GM11168 (cell line): Measurements from ENCODE around the gene CRACR2B.

Experiments used
- in situ Hi-C: fragments of 300-500 bp; cut with MboI; formaldehyde crosslinking; loops from one replicate; pipeline ENCODE4 v1.12.0; 2022; ENCODE audit warnings: low sequenced_read_pairs; ENCODE audit not compliant: unreplicated experiment

The CRACR2B gene

DNA sequence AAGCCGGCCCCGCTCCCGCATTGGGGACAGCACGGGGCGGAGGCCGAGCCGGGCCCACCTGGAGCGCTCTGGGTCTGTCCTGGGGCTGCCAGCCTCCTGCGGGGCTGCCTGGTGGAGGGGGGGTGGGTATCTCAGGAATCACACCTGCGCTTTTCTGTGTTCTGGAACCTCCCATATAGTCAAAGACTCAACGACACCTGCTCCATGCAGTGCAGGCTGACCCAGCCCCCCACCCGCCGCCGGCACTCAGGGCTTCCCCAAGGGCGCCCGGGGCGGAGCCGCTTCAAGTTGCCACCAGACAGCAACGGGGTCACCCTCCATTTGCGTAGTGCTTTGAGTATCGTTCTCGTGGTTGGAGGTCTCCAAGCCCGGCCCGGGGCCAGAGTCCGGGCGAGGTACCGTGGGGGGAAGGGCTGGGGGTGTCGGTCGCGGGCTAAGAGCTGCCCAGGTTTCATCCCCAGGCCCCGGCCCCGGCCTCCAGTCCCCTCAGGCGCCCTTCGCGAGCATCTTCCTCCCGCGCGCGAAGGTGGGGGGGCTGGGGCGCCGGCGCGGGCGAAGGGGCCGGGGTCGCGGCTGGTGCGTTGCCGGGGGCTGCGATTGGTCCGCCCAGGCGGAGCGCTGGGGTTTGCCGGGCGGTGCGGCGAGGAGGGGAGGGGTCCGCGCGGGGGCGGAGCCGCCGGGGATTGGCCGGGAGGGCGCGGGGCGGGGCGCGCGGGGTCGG is 21.5 kb downstream of the CRACR2B start:
- in situ Hi-C loops: loop anchor here (10.0 kb wide), 1 partner anchor 206 kb away; no protein-coding TSS in a partner anchor

DNA sequence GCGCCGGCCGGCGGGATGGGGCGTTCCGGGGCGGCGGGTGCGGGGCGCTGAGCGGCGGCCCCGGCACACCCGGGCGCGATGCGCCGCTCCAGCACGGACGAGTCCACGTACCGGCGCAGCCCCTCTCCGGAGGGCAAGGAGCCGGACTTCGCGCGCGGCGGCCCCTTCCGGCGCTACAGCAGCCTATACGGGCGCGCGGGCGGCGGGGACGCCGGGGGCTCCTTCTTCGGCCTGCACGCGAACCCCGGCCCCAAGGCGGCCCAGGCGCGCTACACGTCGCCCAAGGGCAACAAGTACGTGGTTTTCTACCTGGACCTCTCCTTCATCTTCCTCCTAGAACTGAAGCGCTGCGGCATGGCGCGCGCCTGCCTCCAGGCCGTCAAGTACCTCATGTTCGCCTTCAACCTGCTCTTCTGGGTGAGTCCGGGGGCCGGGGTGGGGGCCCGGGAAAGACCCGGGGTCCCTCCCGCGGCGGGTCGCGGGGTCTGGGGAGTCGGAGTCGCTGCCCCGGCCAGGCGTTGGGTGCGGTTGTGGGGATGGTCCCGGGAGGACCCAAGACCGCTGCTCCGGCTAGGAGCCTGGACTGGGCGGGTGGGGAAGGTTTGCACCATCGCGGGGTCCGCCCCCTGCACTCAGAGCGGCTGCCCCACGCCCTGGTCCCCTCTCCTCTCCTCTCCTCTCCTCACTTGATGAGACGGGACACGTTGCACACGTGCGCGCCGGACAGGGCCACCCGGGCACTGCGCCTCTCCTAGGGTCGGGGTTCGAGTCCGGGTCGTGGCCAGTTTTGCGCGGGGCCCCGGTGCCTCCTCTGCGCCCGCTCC is 22.4 kb downstream of the CRACR2B start:
- in situ Hi-C loops: loop anchor here (10.0 kb wide), 1 partner anchor 205 kb away; no protein-coding TSS in a partner anchor

DNA sequence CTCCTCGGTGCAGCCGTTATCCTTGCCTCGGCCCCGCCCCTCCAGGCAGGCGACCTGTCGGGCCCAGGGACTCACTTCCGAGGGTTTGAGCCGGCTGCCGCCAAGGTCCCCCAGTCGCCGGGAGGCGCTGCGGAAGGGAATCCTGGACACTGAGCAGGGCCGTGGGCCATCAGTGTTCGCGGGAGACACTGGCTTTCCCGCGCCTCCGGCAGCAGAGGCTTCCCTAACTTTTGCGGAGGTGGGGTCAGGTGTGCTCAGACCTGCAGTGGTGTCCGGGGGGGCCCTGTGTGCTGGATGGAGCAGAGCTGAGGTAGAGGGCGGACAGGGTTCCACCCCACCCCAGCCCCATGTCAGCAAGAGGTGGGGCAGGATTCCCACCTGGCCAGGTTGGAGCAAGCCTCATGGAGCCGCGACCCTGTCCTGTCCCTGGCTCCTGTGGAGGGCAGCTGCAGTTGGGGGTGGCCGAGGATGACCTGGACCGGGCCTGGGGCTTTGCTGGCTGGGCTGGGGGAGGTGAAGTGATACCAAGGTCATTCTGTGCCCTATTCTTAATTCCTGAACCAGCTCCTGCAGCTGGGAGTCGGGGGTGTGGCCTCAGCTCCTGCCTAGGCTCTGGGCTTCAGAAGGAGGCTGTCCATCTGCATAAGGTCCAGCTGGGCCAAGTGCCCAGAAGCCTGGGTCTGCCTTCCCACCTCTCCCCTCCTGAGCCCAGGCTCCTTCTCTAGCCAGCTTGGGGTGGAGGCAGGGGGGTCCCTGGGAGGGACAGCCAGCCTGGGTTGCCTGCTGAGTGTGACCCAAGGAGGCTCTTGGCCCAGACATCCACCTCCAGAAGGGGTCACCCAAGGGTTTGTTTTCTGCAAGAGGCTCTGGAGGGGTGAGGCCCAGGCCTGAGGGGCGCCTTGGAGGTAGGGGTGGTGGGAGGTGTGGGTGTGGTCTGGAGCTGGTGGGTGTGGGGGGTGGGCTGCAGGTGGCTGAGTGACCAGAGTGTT is 23.4 kb downstream of the CRACR2B start:
- in situ Hi-C loops: no loop called here

DNA sequence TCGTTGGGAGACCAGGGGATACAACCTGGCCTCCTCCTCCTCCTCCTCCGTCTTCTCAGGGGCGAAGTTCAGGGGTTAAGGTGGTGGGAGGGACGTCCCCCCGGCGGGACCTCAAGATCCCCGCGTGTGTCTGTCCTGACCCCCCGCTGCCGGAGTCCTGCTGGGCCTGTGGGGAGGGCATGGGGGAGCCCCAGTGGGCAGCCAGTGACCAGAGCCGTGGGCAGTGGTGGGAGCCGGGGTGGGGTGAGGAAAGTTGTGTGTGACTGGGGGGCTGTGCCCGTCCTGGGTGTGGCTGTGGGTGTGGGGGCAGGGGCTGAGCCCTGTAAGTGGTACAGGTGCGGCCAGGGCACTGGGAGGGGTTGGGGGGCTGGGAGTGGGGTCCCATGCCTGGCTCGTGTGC is 25.0 kb downstream of the CRACR2B start:
- in situ Hi-C loops: no loop called here

DNA sequence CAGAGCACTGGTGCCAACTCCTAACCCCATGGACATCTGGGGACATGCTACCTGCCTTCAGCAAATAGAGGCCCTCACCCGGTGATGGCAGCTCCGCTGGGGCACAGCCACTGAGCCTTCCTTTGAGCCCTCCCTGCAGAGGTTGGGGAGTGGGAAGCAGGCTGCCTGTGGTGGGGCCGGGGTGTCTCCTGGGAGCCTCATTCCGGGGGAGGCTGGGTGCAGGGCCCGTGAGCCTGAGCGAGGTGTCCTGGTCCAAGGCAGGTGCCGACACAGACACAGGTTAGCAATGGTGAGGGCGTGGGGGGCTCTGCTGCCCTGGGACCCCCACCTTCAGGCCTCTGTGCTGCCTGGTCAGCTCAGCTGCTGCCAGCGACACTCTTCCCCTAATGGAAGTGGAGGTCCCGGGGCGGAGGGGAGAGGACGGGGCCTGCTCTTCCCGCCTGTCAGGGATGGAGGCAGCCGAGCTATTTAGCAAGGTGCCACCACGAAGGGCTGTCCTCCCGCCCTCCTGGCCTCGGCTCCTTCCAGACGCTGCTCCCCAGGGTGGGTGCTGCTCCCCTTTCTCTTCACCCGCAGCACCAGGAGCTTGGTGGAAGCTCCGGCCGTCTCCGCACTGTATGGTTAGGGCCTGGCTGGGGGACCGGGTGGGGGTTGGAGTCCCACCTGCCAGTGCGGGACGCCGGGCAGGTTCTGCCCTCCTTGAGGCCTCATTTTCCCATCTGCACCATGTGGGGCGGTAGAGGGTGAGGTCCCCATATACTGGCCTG is 26.1 kb downstream of the CRACR2B start:
- in situ Hi-C loops: no loop called here

DNA sequence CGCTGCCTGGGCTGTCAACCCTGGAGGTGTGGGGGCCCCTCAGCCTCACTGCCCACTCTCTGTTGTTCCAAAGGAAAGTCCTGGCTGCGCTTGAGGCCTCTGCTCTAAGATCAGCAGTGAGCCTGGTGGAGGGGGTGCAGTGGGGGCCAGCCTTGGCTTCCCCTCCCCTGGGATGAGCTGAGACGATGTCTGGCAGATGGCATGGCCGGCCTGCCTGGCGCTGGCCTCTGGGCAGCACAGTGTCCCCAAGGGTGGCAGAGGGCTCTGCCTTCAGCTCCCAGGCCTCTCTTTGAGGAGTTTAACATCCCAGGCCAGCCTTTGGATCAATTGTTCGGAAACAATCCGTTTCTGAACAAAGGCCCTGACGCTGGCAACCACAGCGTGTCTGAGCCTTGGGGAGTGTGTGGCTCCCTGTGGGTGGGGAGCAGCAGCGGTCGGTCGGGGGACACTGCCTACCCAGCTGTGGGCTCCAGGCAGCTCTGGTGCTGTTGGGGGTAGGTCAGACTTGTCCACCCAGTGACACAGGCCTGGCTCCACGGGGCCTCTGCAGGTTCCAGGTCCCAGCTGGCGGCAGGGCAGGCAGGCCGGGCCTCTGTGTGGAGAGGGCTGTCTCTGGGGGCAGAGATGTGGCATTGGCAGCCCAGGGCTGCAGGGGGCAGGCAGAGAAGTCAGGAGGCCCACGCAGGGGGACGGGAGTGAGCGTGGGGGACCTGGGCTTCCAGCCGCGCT is 27.0 kb downstream of the CRACR2B start:
- in situ Hi-C loops: no loop called here

DNA sequence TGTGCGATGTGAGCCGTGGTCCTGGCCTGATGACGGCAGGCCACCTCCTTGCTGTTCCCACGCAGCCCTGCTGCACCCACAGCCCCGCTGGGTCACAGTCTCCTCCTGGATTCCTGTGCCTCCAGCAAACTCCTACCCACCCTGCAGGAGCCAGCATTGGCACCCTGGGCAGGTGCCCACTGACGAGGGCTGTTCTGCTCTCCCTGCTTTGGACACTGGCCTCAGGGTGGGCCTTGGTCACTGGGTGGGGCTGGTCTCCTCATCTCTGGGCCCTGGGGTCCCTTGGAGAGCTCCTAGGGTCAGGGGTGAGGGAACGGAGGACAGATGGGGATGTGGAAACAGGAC is 27.6 kb downstream of the CRACR2B start:
- in situ Hi-C loops: no loop called here

DNA sequence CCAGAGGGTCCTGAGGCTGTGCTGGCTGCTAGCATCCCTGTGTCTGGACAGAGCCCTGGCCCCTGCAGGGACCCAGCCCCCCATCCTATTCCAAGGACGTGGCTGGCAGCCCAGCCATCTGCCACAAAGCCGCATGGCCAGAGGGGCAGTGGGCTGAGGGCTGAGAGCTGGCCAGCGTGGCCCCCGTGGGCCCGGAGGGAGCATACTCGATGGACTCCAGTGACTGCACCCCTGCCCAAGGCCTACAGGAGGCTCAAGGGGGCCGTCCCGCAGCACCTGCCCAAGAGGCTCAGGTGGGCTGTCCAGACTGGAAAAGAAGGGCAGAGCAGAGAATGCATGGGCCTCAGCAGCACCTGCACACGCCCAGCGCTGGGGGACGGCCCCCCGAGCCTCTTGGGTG is 28.1 kb downstream of the CRACR2B start:
- in situ Hi-C loops: no loop called here

DNA sequence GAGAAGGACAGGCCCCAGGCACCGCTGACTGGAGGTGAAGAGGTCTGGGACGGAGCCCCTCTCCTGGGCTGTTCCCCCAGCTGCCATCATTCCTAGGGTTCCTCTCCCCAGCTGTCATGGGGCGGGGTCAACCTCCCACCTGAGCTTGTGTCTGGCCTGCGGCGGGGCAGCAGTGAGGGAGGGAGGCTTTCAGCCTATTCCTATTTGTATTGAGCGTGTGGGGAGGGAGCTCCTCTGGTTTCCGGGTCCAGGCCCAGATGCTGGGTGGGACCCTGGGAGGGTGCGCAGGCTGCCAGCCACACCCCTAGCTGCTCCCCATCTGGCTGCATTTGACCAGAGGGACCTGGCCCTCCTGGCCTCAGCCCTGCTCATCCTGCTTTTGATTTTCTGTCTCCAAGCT is 28.7 kb downstream of the CRACR2B start:
- in situ Hi-C loops: no loop called here

DNA sequence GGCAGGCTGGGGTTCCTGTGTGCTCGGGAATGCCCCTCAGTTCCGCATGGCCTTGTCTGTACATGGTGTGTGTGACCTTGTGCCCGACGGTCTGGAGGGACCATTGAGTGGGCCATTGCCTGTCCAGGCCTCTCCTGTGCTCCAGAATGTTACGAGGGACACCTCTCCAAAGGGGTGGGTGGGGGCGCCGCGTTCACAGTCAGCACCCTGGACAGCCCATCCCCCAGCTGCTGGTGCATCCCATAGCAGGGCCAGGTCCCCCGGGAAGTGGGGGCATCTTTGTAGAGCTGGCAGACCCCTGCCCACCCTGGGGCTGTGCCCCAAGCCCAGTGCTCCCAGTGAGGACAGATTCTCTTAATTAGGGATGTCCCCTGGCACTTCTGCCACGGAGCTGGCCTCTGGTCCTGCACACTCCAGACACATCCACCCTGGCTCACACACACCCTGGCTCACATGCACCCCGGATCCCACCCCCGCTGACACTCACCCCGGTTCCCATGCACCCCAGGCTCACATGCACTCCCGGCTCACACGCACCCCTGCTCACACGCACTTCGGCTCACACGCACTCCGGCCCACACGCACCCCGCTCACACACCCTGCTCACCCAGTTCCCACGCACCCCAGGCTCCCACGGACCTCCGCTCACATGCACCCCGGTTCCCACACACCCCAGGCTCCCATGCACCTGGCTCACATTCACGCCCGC is 30.5 kb downstream of the CRACR2B start:
- in situ Hi-C loops: no loop called here

DNA sequence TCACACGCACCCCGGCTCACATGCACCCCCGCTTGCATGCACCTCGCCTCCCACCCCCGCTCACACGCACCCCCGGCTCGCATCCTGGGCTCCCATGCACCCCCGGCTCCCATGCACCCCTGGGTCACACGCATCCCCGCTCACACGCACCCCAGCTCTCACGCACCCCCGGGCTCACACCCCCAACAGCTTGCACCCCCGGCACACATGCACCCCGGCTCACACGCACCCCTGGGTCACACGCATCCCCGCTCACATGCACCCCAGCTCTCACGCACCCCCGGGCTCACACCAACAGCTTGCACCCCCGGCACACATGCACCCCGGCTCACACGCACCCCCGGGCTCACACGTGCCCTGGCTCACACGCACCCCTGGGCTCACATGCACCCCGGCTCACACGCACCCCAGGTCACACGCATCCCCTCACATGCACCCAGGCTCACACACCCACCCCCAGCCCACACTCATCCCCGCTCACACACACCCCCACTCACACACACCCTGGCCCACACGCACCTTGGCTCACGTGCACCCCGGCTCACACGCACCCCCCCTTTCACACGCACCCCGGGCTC is 31.1 kb downstream of the CRACR2B start:
- in situ Hi-C loops: no loop called here

DNA sequence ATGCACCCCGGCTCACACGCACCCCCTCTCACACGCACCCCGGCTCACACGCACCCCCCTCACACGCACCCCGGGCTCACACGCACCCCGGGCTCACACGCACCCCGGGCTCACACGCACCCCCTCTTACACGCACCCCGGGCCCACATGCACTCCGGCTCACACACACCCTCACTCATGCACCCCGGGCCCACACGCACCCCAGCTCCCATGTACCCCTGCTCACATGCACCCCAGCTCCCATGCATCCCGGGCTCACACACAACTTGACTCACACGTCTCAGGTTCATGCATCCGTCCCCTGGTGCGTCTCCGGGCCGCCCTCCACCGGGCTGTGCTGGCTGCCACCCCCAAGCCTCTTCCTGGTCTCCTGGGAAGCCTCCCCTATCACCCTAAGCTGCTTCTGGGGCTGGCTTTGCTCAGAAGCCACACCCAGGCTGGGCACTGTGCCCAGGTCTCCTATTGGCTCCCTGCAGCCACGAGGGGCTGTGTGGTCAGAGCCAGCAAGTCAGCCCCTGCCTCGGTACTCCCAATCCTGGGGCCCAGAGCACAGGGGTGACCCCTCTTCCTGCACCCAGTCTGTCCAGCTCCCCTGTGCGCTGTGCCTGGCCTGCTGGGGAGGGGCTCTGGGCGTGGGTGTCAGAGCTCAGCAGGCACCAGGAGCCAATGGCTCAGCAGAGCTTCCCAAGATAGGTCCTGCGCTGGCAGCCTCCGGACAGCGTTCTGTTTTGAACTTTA is 31.8 kb downstream of the CRACR2B start:
- in situ Hi-C loops: no loop called here

DNA sequence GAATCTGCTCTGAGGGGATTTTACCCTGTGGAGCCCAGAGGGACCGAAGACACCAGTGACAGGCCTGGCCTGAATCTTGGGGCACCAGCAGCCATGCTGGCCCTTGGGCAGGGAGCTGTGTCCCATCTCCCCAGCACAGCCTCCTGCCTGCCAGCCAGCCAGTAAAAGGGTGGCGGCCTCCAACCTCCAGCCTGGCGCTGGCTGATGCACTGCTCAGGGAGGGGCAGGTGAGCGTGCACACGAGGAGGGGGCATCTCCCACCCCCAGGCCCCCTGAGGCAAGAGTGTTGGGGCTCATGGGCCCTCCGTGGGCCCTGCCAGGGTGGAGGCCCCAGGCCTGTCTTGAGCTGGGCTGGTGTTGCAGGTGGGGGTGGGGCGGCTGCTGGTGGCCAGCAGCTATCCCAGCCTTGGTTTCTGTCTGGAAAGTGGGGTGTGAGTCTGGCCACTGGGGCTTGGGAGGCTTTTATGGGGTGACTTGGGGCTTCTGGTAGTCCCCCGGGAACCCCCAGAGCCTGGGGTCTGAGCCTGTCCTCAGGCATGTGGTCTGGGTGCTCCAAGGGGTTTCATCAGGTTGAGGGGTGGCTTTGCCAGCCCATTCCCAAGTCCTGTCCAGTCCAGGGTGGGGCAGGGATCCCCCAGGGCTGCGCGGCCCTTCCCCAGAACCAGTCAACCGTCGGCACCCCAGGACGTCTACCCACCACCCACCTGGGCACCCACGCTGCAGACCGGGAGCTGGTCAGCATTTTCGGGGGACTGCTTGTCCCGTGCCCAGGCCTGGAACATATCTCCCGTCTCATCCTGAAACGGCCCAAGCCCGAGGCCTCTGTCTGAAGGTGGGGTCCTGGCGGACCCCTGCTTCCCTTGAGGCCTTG is 32.8 kb downstream of the CRACR2B start:
- in situ Hi-C loops: no loop called here

DNA sequence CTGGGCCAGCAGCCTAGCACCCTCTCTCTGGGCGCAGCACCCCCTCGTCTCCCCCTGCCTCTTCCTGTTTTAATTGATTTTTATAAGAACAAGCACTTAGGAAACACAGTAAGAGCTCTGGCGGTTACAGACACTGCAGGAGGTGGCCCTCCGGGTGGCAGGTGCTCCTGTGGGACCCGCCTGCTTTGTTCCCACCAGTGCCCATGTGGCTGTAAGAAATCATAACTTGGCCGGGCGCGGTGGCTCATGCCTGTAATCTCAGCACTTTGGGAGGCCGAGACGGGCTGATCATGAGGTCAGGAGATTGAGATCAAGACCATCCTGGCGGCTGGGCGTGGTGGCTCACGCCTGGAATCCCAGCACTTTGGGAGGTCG is 33.4 kb downstream of the CRACR2B start:
- in situ Hi-C loops: no loop called here

DNA sequence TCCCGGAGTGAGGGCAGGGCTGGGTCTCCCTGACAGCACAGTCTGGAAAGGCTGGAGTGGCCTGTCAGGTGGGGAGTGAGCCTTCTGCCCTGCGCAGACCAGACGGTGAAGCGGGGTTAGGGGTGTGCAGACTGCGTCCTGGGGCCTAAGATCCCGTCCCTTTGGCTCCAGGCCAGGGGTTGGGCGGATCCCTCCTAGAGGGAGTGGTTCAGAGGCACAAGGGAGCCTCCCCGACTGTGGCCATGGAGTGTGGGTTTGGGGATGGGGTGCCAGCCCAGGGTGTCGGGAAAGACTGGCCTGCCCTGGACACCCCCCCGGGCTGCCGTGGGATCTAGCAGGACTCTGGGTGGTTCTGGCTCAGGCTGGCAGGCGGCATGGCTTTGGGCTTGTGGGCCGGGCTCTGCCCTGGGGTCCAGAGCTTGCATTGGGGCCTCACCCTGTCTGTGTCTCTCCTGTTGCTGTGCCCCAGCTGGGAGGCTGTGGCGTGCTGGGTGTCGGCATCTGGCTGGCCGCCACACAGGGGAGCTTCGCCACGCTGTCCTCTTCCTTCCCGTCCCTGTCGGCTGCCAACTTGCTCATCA is 34.5 kb downstream of the CRACR2B start:
- in situ Hi-C loops: no loop called here

DNA sequence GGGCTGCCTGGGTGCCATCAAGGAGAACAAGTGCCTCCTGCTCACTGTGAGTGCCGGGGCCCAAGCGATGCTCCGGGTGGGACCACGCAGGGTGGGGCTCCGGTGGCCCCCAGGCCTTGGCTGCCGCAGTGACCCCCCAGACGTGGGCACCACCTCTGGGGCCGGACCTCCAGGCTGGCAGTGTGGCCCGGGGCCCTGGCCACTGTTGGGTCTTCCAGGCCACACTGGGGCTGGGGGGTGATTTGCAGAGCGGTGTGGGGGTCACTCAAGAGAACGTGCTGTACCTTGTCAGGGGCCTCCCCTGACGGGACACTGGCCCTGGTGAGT is 34.9 kb downstream of the CRACR2B start:
- in situ Hi-C loops: no loop called here
